ENCODE data around the gene ARID1B.
"Not testable (repeated sequence)": the region's sequence is repeated elsewhere in the genome, so short reads cannot be mapped to it uniquely, and the experiment has no call there.

ARID1B gene

GRCh38 chr6:157021993-157022740, 245.0 kb downstream of the ARID1B start:
- peak; percentile 78 for DNase-seq (ENCODE audit: low read depth)

- DNase-seq (ENCODE audit: low read depth), result no peak
Measured at GRCh38 chr6:157023958-157024357, 246.8 kb downstream of the ARID1B start.

GRCh38 chr6:157024745-157025144, 247.6 kb downstream of the ARID1B start:
- no peak for DNase-seq (ENCODE audit: low read depth)

GRCh38 chr6:157025437-157025836, 248.3 kb downstream of the ARID1B start:
- no peak for DNase-seq (ENCODE audit: low read depth)

GRCh38 chr6:157029980-157030690, 253.0 kb downstream of the ARID1B start:
- DNase-seq (ENCODE audit: low read depth), result no peak

GRCh38 chr6:157030755-157031154, 253.6 kb downstream of the ARID1B start:
- no peak for DNase-seq (ENCODE audit: low read depth)

DNA sequence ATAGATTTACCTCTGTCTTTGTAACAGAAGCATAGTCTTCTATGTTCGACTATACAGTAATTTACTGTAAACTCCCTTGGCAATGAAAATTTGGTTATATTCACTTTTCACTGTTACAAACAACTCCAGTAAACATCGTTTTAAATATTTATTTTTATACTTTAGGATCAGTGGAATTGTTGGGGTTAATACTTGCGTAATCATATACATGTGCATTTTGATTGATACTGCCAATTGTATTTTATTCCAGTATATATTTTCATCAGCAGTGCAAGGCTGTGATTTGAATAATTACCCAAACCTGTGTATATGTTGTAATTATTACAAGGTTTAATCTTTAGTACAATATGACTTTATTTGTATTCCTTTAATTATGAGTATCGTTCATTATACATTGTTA, 255.7 kb downstream of the ARID1B start:
- no peak for DNase-seq (ENCODE audit: low read depth)

- DNase-seq (ENCODE audit: low read depth), result no peak
Measured at GRCh38 chr6:157033428-157034140, 256.4 kb downstream of the ARID1B start.

DNA sequence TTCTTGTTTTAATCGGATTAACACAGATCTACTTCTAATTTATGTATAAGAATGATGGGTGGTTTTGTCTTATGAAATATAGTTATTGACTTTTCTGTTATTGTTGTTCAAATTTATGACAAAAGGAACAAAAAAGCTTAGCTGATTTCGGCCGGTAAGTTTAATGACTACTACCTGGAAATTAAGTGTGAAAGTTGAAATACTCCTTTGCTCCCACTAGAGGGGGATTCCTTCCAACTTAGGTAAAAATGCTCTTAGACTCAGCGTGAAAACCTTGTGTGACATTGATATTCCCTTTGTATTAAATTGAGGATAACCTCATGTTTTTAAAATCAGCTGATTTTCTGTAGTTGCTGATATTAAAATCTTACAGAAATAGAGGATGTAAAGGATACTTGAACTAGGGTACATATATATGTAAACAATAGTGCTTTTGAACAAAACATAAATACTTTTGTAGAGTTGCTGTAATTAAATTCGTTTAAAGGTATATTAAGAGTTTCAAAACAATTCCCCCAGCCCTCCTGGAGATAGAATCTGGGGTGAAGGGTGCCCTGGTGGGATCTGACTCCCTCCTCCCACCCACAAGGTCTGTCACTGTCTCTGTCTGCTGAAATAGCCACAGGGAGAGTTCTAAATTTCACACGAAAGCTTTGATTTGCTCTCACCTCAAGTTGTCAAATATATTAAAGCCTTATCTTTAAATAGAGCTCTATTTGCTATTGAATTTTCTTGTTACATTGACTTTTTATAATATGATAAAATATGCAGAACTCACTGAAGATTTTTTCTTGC, 257.5 kb downstream of the ARID1B start:
- no peak for DNase-seq (ENCODE audit: low read depth)

DNA sequence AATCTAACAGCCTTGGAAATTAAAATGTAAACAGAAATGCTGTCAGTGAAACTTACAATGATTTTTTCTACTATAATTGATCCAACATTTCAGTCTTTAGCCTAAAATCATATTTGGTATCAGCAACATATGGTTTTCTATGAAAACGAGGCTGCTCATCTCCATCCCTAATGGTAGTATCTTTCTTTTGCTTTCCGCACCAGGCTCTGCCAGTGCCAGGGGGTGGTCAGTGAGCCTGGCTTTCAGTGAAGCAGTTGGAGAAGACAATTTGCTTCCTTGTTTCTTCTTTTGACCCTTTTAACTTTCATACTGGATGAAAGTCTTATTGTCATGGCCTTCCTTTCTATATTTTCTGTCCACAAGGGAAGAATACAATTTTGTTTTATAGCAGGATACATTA, 258.4 kb downstream of the ARID1B start:
- DNase-seq (ENCODE audit: low read depth), result no peak

DNA sequence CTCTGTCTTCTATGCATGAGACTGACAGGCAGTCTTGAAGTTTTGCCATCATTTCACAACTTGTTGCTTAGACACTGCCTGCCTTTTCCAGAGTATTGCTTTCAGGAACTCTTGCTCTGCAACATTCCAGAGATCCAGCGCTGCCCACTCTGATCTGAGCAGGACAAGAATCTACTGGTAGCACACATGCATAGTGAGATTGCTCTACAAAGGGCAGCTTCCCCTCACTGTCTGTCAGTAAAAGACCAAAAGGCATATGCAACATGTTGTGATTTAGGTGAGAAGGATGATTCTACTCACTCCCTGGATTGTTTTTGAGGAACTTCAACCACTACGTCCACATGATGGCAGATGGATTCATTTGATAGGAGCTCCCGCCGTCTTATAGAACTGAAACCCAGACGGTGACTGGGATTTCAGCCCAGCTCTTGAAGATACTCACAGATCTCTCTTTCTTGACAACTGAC, 259.1 kb downstream of the ARID1B start:
- DNase-seq (ENCODE audit: low read depth), result no peak

GRCh38 chr6:157037165-157037564, 260.0 kb downstream of the ARID1B start:
- DNase-seq (ENCODE audit: low read depth), result no peak

- DNase-seq (ENCODE audit: low read depth), result no peak
Measured at GRCh38 chr6:157038610-157039009, 261.4 kb downstream of the ARID1B start.

DNA sequence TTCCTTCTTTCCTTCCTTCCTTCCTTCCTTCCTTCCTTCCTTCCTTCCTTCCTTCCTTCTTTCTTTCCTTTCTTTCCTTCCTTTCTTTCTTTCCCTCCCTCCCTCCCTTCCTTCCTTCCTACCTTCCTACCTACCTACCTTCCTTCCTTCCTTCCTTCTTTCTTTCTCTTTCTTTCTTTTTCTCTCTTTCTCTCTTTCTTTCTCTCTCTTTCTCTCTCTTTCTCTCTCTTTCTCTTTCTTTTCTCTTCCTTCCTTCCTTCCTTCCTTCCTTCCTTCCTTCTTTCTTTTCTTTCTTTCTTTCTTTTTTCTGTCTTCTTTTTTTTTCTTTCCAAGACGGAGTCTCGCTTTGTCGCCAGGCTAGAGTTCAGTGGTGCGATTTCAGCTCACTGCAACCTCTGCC, 262.5 kb downstream of the ARID1B start:
- DNase-seq (ENCODE audit: low read depth), result not testable (repeated sequence)

DNA sequence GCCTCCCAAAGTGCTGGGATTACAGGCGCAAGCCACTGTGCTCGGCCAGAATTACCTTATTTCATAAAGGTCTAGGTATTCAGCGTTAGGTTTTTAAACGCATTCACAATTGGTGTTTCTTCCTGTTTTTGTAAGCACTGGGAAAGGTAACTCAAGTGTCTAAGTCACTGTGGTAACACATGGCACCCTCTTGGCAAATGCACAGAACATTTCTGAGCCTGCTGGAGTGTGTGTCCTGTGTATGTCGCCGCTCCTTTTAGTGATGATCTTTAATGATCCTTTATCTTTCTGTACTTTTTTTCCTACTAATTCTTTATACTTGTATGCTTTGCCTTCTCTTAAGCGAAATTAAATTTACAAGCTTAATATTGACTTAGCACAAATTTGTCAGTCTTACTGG, 263.0 kb downstream of the ARID1B start:
- DNase-seq (ENCODE audit: low read depth), result no peak

GRCh38 chr6:157045831-157046454, 268.8 kb downstream of the ARID1B start:
- DNase-seq (ENCODE audit: low read depth), result no peak

DNA sequence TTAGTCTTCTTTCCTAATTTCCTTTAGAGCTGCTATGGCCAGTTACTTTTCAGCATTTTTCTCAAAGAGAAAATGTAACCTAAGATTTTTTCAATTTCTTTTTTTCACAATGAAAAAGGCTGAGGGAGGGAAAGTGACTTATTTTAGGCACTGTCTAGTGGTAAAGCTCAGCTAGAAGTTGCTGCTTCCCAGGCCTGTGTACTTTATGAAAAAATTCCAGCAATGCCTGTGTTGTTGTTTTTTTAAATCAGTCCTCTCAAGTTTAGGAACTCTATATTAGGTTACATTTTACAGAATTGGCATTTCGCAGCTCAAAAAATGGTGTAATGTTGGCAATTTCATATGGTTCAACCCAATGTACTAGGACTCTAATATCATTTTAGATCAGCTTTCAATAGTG, 269.6 kb downstream of the ARID1B start:
- no peak for DNase-seq (ENCODE audit: low read depth)

DNA sequence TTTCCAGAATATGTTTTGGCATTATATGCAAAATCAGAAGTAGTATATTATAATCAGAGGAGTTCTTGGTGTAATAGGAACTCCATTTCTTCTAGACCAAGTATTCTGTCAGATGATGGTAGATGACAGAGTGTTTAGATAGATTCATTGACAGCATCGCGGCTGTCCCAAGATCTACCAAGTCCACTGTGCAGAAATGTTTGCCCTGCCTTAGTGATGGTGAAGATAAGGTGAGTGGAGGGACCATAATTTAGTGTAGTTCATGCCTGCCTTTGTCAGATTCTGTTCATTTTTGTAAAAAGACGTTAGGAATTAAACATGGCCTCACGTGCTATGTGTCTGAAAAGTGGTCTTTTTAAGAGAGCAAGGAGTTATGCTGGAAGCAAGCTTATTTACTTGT, 270.1 kb downstream of the ARID1B start:
- DNase-seq (ENCODE audit: low read depth), result no peak

GRCh38 chr6:157047951-157048350, 270.8 kb downstream of the ARID1B start:
- DNase-seq (ENCODE audit: low read depth), result no peak

DNA sequence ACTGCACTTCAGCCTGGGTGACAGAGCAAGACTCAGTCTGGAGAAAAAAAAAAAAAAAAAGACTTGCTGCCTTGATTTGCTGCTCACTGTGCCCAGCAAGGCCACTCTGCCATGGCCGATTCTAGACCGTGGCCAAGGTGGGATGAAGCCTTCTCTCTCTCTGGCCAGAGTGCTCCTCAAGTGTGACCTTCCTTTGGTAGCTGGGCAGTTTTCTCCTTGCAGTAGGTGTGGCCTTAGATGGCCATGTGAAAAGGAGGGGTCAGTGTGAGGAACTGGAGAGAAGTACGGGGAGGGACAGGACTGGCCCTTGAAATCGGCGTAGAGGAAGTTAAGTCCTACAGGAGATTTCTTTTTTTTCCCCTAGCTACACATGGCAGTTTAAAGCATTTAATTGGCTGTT, 272.0 kb downstream of the ARID1B start:
- no peak for DNase-seq (ENCODE audit: low read depth)

DNA sequence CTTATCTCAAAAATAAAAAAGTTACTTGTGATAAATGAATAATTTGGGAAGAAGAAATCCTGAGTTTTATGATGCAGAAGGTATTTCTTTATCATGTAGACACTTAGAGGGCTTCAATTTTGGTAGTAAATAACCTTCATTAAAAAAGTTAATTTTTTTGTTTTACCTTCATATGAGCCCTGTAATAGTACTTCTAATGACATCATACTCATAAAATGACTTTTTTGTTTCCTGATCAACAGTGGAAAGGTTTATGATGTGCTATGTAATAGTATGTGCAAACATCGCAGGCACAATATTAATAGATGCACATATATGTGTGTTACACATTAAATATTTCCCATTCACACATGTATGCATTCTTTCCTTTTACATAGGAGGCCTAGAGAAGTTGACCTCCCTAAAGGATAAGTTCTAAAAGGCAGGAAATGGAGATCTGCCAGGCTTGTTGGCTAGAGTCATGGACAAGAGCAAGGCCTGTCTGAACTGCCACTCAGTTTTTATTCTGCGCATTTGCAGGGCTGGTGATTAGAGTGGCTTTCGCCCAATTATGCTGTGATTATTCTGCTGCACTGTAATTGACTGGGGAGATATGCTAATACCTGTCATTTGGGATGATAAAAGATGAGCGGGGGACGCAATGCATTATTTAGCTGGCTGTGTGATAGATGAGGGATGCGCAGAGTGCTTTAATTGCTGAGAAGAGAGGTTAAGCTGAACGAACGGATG, 273.5 kb downstream of the ARID1B start:
- no peak for DNase-seq (ENCODE audit: low read depth)

Data from stimulated activated CD8-positive, alpha-beta memory T cell treated with anti-CD3 and anti-CD28 coated beads, Interleukin-4, amount 100 ng/mL, for 24 hours (primary cell).